ENCODE data around the gene CARD10.

DNA sequence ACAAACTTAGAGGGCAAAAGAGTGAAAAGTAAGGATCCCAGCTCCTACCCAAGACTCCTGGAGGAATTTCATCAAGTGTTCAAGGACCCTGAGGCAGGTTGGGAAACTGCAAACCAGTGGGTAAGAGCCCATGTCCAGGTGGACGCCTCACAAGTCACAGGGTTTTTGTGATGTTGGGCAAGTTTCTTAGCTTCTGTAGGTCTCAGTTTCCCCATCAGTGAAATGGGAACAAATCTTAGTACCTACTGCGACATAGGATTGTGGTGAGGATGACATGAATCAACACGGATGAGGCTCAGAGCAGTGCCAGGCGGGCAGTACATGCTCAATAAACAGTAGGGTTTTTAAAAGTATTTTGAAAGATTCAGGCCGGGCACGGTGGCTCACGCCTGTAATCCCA is 23.7 kb upstream of the CARD10 start:
- TF ChIP-seq, protein P1, sequence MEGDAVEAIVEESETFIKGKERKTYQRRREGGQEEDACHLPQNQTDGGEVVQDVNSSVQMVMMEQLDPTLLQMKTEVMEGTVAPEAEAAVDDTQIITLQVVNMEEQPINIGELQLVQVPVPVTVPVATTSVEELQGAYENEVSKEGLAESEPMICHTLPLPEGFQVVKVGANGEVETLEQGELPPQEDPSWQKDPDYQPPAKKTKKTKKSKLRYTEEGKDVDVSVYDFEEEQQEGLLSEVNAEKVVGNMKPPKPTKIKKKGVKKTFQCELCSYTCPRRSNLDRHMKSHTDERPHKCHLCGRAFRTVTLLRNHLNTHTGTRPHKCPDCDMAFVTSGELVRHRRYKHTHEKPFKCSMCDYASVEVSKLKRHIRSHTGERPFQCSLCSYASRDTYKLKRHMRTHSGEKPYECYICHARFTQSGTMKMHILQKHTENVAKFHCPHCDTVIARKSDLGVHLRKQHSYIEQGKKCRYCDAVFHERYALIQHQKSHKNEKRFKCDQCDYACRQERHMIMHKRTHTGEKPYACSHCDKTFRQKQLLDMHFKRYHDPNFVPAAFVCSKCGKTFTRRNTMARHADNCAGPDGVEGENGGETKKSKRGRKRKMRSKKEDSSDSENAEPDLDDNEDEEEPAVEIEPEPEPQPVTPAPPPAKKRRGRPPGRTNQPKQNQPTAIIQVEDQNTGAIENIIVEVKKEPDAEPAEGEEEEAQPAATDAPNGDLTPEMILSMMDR (IDR thresholded peaks at IDR 0.05) = no peak
- TF ChIP-seq POLR2A (IDR thresholded peaks at IDR 0.05) = no peak
